ENCODE measurements around the gene ZC3H12C. TPM values are rescaled to one million over a fixed set of nuclear protein-coding genes. Genes with fewer than 3 reads are reported as not detected.
"Not testable (repeated sequence)": the region's sequence is repeated elsewhere in the genome, so short reads cannot be mapped to it uniquely, and the experiment has no call there.

ZC3H12C gene
- total RNA-seq, 1 donor from 2014 or later, result 17.6 TPM

DNA sequence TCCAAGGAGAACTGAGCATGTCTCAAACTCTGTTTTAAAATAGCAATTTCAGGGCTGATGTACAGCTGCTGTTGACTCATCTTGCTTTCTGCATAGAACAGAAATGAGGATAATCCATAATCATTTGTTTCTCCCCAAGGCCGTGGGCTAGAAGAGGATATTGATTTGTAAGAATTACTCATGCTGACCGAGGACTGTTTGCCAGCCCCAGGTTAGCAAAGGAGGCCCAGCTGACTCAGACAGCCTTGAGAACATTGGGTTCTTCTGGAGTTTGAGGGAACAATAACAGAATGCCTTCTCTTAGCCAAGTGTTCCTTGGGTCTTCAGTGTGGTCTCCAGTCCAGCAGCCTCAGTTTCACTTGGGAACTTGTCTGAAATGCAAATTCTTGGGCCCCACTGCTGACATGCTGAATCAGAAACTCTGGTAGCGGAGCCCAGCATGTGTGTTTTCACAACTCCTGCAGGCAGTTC, 92.0 kb downstream of the ZC3H12C start:
- no peak for DNase-seq

DNA sequence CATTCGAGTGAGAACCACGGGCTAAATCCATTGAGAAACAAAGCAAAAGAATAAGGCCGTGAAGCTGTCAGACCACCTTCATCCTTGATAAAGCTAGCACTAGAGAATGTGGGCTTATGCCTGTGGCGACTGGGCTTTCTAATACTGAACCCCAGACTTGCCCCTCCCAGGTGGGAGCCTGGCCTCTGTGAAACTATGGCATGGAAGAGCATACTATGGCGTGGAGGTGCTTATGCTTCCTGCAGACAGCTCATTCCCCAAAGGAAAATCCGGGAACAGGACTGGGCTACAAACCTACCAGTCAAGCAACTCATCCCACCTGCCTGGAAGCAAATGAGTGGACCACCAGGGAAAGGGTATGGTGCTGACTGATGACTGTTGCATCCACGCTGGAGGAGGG, 92.4 kb downstream of the ZC3H12C start:
- DNase-seq, result no peak

DNA sequence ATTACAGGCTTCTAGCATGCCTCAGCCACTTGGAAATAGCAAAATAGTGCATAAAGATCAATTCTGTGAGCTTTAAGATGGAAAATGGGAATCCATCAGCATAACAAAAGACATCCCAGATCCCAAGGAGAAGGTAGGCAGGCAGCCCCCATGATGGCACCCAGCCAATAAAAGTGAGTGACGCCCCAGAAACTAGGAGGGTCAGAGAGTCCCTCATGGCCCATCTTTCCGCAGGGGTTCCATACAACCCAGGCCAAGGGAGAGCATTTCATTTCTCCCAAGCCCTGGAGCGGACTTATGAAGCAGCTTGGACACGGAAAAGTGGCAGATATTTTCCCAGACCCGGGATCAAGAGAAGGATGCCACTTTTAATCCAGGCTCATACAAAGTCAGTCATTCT, 93.3 kb downstream of the ZC3H12C start:
- no peak for DNase-seq

DNA sequence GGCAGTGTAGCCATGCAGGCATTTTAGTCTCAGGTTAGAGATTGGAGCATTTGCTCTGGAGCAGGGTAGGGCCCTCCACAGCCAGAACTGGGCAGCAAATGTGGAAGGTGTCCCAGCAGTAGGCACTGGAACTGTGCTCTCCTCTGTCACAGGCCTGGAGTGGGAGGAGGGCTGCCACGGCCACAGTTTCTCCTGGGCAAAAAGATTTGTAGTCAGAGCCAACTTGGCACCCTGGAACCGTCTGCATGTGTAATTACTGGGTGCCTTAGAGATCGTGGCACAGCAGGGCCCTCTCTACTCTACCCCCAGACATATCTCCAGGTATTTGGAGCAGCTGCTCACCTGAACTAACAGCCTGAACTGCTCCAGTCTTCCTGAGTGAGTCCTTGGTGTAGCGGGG, 93.7 kb downstream of the ZC3H12C start:
- no peak for DNase-seq

GRCh38 chr11:110187731-110188130, 94.5 kb downstream of the ZC3H12C start:
- DNase-seq, result no peak

- DNase-seq, result no peak
Measured at GRCh38 chr11:110190885-110191284, 97.7 kb downstream of the ZC3H12C start.

DNA sequence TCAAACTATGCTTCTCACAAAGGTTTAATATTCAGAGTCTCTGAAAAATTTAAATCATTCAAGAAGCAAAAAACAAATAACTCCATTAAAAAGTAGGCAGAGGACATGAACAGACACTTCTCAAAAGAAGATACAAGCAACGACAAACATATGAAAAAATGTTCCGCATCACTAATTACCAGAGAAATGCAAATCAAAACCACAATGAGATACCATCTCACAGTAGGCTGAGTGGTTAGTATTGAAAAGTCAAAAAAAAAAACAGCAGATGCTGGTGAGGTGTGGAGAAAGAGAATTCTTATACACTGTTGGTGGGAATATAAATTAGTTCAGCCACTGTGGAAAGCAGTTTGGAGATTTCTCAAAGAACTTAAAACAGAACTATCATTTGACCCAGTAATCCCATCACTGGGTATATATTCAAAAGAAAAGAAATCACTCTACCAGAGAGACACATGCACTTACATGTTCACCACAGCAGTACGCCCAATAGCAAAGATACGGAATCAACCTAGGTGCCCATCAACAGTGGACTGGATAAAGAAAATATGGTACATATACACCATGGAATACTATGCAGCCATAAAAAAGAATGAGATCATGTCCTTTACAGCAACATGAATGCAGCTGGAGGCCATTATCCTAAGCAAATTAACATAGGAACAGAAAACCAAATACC, 99.6 kb downstream of the ZC3H12C start:
- not testable (repeated sequence) for DNase-seq

- DNase-seq, result not testable (repeated sequence)
Measured at GRCh38 chr11:110194211-110194766, 101.1 kb downstream of the ZC3H12C start.

DNA sequence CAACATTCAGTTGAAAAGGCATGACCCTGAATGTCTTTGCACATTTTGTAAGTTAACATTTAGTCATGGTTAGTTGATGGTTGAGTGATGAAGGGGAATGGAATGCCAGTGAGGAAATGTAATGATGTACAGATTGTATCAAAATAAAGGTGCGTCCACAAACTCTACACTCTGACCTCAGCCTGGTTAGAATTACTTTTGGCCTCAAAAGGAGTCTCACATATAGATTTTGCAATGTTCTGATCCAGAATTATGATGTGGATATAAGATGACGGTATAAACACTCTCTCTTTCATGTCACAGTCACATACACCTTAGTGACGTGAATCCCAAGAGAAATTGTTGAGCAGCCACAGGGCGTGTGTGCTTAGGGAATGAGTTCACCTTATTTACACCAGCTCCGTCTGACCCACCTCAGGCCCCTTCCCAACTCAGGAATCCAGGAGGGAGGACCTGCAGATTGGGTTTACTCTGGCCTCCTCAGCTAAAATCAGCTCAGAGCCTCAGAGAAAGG, 103.1 kb downstream of the ZC3H12C start:
- DNase-seq, result no peak

DNA sequence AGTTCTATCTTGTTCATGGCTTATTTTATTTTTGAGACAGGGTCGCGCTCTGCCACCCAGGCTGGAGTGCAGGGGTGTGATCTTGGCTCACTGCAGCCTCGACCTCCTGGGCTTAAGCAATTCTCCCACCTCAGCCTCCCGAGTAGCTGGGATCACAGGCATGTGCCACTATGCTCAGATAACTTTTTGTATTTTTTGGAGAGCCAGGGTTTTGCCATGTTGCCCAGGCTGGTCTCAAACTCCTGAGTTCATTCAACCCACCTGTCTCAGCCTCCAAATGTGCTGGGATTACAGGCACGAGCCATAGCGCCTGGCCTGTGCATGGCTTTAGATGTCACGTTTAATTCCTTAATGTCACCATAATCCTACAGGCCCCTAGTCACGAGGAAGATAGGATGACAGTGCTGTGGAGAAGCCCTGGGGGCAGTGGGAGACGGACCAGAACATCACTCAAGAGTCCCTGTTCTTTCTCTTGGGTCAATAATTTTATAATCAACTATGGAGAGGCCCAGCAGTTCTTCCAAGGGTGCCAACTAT, 103.8 kb downstream of the ZC3H12C start:
- no peak for DNase-seq

DNA sequence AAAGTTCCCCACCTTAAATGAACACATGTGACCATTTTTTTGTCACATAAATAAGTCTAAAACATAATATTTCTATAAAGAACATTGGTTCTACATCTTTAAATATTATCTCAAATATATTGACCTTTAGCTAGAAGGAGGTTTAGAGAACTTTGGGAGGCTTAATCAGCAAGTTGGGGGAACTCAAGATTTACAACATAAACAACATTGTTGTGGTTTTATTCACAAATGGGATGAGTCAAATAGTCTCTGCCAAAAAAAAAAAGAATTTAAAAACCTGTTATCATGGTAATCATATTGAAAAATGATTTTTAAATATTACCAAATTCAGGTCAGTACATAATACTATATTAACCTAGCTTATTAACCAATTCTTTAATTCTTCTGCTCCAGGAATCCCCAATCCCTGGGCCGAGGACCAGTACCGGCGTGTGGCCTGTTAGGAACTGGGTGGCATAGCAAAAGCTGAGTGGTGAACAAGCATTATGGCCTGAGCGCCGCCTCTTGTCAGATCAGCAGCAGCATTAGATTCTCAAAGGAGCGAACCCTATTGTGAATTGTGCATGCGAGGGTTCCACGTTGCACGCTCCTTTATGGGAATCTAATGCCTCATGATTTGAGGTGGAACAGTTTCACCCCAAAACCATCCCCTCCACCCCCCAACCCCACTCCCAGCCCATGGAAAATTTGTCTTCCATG, 105.0 kb downstream of the ZC3H12C start:
- no peak for DNase-seq

DNA sequence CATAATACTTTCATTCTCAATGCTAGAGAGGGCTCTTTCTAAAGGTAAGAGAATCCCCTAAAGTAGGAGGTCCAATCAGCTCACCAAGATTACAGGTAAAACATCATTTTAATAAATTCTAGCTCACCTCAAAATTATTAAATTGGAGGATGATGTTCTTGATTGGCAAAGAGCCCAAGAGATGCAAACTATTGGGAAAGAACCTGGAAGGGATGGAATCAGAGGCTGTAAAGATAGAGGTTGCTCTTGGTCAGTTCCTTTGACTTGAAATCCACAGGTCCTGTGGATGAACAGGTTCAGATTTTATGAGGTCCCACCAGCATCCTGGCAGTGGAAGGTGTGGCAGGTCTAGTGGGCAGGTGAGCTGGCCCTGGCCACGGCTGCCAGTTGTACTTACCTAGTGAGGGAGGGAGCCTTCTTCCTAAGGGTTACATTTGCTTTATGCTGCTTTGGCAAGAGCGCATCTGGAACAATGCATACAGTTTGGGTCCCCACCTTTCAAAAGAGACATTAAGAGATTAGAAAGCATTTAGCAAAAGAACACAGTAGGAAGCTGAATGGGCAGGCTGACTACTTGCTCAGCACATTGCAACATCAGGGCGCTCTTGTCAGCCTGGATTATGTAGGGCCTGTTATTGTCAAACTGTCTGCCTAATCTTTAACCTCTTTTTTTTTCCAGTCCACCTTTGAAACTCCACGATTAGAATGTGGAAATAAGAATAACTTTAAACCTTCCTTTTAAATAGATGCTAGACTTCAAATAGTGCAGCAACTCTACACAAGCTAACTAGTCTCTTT, 106.2 kb downstream of the ZC3H12C start:
- DNase-seq, result no peak

DNA sequence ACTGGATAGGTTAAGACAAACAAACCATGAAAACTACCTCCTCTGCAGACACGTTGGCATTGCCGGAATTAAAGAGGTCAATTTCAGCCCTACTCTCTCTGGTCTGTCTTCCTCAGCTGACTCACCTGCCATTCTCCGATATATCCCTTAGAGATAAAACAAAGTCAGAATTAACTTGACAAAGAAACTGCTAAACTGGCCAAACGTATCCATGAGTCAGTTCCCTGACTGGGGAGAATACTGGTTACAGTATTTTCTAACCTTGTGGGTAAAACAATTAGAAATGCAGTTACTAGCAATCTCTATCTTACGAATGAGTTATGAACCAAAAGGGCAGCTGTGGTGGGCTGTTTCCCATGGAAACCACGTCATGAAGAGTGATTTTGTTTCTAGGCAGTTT, 107.0 kb downstream of the ZC3H12C start:
- DNase-seq, result no peak

GRCh38 chr11:110200836-110201235, 107.6 kb downstream of the ZC3H12C start:
- no peak for DNase-seq

GRCh38 chr11:110207123-110207522, 113.9 kb downstream of the ZC3H12C start:
- peak; percentile 6 for DNase-seq

DNA sequence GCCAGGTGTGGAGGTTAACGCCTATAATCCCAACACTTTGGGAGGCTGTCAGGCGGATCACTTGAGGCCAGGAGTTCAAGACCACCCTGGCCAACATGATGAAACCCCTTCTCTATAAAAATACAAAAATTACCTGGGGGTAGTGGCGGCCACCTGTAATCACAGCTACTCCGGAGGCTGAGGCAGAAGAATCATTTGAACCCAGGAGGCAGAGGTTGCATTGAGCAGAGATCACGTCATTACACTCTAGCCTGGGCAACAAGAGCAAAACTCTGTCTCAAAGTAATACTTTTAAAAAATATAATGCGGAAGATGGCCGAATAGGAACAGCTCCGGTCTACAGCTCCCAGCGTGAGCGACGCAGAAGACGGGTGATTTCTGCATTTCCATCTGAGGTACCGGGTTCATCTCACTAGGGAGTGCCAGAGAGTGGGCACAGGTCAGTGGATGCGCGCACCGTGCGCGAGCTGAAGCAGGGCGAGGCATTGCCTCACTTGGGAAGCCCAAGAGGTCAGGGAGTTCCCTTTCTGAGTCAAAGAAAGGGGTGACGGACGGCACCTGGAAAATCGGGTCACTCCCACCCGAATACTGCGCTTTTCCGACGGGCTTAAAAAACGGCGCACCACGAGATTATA, 115.6 kb downstream of the ZC3H12C start:
- not testable (repeated sequence) for DNase-seq

GRCh38 chr11:110209313-110209694, 116.1 kb downstream of the ZC3H12C start:
- DNase-seq, result not testable (repeated sequence)

GRCh38 chr11:110217223-110217877, 124.2 kb downstream of the ZC3H12C start:
- no peak for DNase-seq

GRCh38 chr11:110217936-110218335, 124.7 kb downstream of the ZC3H12C start:
- no peak for DNase-seq

GRCh38 chr11:110219006-110219785, 126.0 kb downstream of the ZC3H12C start:
- no peak for DNase-seq

Data from tongue (tissue), 2 donors.